ENCODE measurements around the gene CEP97.

GRCh38 chr3:101685870-101686307, 38.5 kb upstream of the CEP97 start:
- no peak for TF ChIP-seq CTCF (IDR thresholded peaks at IDR 0.05)
- TF ChIP-seq POLR2A (IDR thresholded peaks at IDR 0.05) = no peak
